Suprapubic skin (tissue), 4 donors: ENCODE results near the gene SCN1B. TPM values are rescaled to one million over a fixed set of nuclear protein-coding genes. Genes with fewer than 3 reads are reported as not detected.

Experiments used
- DNase-seq, 2 donors: peaks; one replicate each; pipeline ENCODE4 v3.0.0-alpha.2; 2019; ENCODE audit warnings: low spot score in 2 of 2
- H3K27ac ChIP-seq: fragments of 200-600 bp; sonication (generic); one replicate; pipeline ENCODE4 v1.5.1; 2019
- H3K27me3 ChIP-seq: fragments of 200-600 bp; sonication (generic); one replicate; pipeline ENCODE4 v1.5.1; 2019
- H3K36me3 ChIP-seq: fragments of 200-600 bp; sonication (generic); one replicate; pipeline ENCODE4 v1.5.1; 2019
- H3K4me1 ChIP-seq: fragments of 200-600 bp; sonication (generic); one replicate; pipeline ENCODE4 v1.5.1; 2019
- H3K4me3 ChIP-seq: fragments of 200-600 bp; sonication (generic); one replicate; pipeline ENCODE4 v1.5.1; 2019; ENCODE audit warnings: mild to moderate bottlenecking
- H3K9me3 ChIP-seq: fragments of 200-600 bp; sonication (generic); one replicate; pipeline ENCODE4 v1.5.1; 2019
- CTCF ChIP-seq, 2 donors: fragments of 200-600 bp in 1 of 2; fragments of 450-650 bp in 1 of 2; sonication (generic) in 1 of 2; IDR thresholded peaks; one replicate each; pipeline ENCODE4 v1.5.1; 2016 to 2019; ENCODE audit warnings: antibody characterized with exemption in 2 of 2, mild to moderate bottlenecking in 1 of 2, moderate library complexity in 1 of 2
- EP300 ChIP-seq: sonication (generic); formaldehyde crosslinking; IDR thresholded peaks from one replicate; pipeline ENCODE4 v1.6.1; 2017; ENCODE audit warnings: antibody characterized with exemption
- POLR2A ChIP-seq, 2 donors: fragments of 450-650 bp; IDR thresholded peaks; one replicate each; pipeline ENCODE4 v1.6.1; 2017; ENCODE audit warnings: antibody characterized with exemption in 2 of 2, mild to moderate bottlenecking in 2 of 2, moderate library complexity in 2 of 2
- POLR2AphosphoS5 ChIP-seq, 3 donors: sonication (generic); formaldehyde crosslinking; IDR thresholded peaks; one replicate each; pipeline ENCODE4 v1.6.1; 2017; ENCODE audit warnings: antibody characterized with exemption in 3 of 3
- WGBS: methylation state at CpG from one replicate; pipeline ENCODE4 v1.1.5; 2018; 5-methylcytosine and 5-hydroxymethylcytosine counted together
- total RNA-seq, 4 donors: library from RNA; depleted of rRNA; stranded (reverse); fragments of >200 nt; gene quantifications; one replicate each; pipeline ENCODE4 v1.1.0, GENCODE V29; 2016

The SCN1B gene
- total RNA-seq, 4 donors from 2014 or later, result 1.4 to 4.3 (median 2.9) TPM

DNA sequence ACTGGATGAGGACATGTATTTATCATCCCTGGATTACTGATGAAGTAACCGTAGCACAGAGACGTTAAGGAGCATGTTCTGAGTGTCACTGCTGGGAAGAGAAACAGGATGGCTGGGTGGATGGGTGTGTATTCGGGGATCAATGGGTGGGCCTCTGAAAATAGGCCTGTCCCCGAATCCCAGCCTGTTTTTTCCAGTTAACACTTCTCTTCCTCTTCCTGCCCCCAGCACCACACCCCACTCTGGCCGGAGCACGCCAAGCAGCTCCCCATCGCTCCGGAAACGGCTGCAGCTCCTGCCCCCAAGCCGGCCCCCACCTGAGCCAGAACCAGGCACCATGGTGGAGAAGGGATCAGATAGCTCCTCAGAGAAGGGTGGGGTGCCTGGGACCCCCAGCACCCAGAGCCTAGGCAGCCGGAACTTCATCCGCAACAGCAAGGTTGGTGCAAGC lies 21.4 kb upstream of the SCN1B start:
- Histone ChIP-seq H3K4me3 (no peak overlapping the region), H3K36me3 (peaks cover 46% of the 10 kb centered on the region), H3K9me3 (no peaks in the 10 kb centered on the region), H3K4me1 (peaks cover 22% of the 10 kb centered on the region), H3K27me3 (no peaks in the 10 kb centered on the region), H3K27ac (no peak overlapping the region)
- DNase-seq, result no peak
- TF ChIP-seq CTCF (IDR thresholded peaks at IDR 0.05) (no peak), POLR2AphosphoS5 (IDR thresholded peaks at IDR 0.05) (no peak), EP300 (no peak), POLR2A (IDR thresholded peaks at IDR 0.05) (no peak)
- 88% methylated on average over 12 of the region's 12 CpGs for WGBS

GRCh38 chr19:35009424-35010415 lies 20.6 kb upstream of the SCN1B start:
- Histone ChIP-seq H3K9me3 (no peaks in the 10 kb centered on the region), H3K27me3 (no peaks in the 10 kb centered on the region), H3K4me3 (no peak overlapping the region), H3K4me1 (peaks cover 14% of the 10 kb centered on the region), H3K36me3 (peaks cover 54% of the 10 kb centered on the region), H3K27ac (peak overlapping the region; percentile 6)
- 93% methylated on average over 33 of the region's 36 CpGs for whole genome bisulfite sequencing
- no peak for TF ChIP-seq POLR2A (IDR thresholded peaks at IDR 0.05)
- TF ChIP-seq CTCF (IDR thresholded peaks at IDR 0.05), result no peak
- TF ChIP-seq EP300, result no peak
- no peak for TF ChIP-seq POLR2AphosphoS5 (IDR thresholded peaks at IDR 0.05)
- no peak for DNase-seq

- peaks cover 14% of the 10 kb centered on the region for H3K4me1 ChIP-seq
- DNase-seq, result no peak
- H3K27ac ChIP-seq, result no peak overlapping the region
- peaks cover 58% of the 10 kb centered on the region for H3K36me3 ChIP-seq
- no peak overlapping the region for H3K4me3 ChIP-seq
- no peaks in the 10 kb centered on the region for H3K27me3 ChIP-seq
- TF ChIP-seq CTCF (IDR thresholded peaks at IDR 0.05) (no peak), POLR2A (IDR thresholded peaks at IDR 0.05) (no peak), EP300 (no peak), POLR2AphosphoS5 (IDR thresholded peaks at IDR 0.05) (no peak)
- no peaks in the 10 kb centered on the region for H3K9me3 ChIP-seq
- 77% methylated on average over 9 of the region's 13 CpGs for WGBS
Observed at GRCh38 chr19:35011091-35011689, 19.1 kb upstream of the SCN1B start.

- Histone ChIP-seq H3K4me1 (peaks cover 14% of the 10 kb centered on the region), H3K27me3 (no peaks in the 10 kb centered on the region), H3K4me3 (no peak overlapping the region), H3K36me3 (peaks cover 65% of the 10 kb centered on the region), H3K27ac (no peak overlapping the region), H3K9me3 (no peaks in the 10 kb centered on the region)
- no peak for DNase-seq
- TF ChIP-seq POLR2A (IDR thresholded peaks at IDR 0.05) (no peak), POLR2AphosphoS5 (IDR thresholded peaks at IDR 0.05) (no peak), CTCF (IDR thresholded peaks at IDR 0.05) (no peak), EP300 (no peak)
- 80% methylated on average over 7 of the region's 18 CpGs for WGBS
Observed at GRCh38 chr19:35011737-35012682, 18.3 kb upstream of the SCN1B start.
